RWPE1 (cell line): Measurements from ENCODE around the gene MAEA.

Experiments used
- CTCF ChIA-PET: fragments of 350-600 bp; sonication (Branson Sonifier 250); formaldehyde crosslinking; extraction: SDS; loops from one replicate; lab custom pipeline; 2021; lab: Yijun Ruan, JAX
- POLR2A ChIA-PET: fragments of 400-600 bp; formaldehyde crosslinking; extraction: SDS; loops from one replicate; lab custom pipeline; 2020; ENCODE audit warnings: antibody characterized with exemption; ENCODE audit not compliant: low non-redundant PET; lab: Yijun Ruan, JAX
- DNase-seq: peaks from one replicate; pipeline ENCODE4 v3.0.0; 2012; ENCODE audit warnings: low spot score
- H3K27ac ChIP-seq: fragments of 450-650 bp; 2 replicates; pipeline ENCODE4 v1.5.1; 2017
- CTCF ChIP-seq: fragments of 450-650 bp; conservative IDR thresholded peaks from 2 replicates; pipeline ENCODE4 v1.5.1; 2017; ENCODE audit warnings: low read depth, mild to moderate bottlenecking

The MAEA gene

GRCh38 chr4:1383728-1384591 lies 94.3 kb downstream of the MAEA start:
- DNase-seq: no peak
- ChIA-PET POLR2A (no interaction called here), CTCF (no interaction called here)
- no peak for TF ChIP-seq CTCF
- H3K27ac ChIP-seq: no peak overlapping the region

GRCh38 chr4:1384675-1385372 lies 95.1 kb downstream of the MAEA start:
- ChIA-PET CTCF (interaction anchor here (0.6 kb wide), 1 partner anchor 324 kb away, joined by 3 read pairs; no protein-coding TSS in a partner anchor), POLR2A (no interaction called here)
- TF ChIP-seq CTCF: no peak
- no peak overlapping the region for H3K27ac ChIP-seq
- no peak for DNase-seq

- CTCF ChIA-PET: interaction anchor here (0.6 kb wide), 1 partner anchor 323 kb away, joined by 3 read pairs; no protein-coding TSS in a partner anchor
- H3K27ac ChIP-seq: no peak overlapping the region
- DNase-seq: no peak
- no peak for TF ChIP-seq CTCF
- POLR2A ChIA-PET: no interaction called here
Measured at GRCh38 chr4:1385373-1386340, 96.0 kb downstream of the MAEA start.
